GM12874 (cell line): ENCODE data around the gene ROBO4.

Experiments used
- TF ChIP-seq, protein P1 (sequence below): IDR thresholded peaks from 2 replicates; pipeline ENCODE4 v1.5.1; 2011; ENCODE audit warnings: low read depth, mild to moderate bottlenecking, control low read depth, low read length, moderate library complexity; ENCODE audit not compliant: insufficient read depth

Gene ROBO4

DNA sequence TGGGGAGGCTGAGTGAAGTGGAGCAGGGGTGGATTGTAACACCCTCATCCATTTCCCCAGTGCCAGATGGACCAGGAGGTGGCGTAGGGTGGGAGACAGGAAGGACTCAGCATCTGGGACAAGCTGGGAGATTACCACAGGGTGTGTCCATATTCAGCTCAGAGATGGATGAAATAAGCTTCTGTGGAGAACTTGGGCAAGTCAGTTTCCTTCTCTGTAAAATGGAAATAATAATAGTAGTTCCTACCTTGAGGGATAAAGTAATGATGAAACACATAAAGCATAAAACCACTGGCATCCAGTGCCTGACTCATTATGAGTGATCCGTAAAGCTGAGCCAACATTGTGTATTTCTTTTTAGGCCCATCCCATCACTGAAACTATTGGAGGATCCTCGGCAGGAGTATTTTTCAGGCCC lies 607 bp upstream of the ROBO4 start:
- TF ChIP-seq, protein P1, sequence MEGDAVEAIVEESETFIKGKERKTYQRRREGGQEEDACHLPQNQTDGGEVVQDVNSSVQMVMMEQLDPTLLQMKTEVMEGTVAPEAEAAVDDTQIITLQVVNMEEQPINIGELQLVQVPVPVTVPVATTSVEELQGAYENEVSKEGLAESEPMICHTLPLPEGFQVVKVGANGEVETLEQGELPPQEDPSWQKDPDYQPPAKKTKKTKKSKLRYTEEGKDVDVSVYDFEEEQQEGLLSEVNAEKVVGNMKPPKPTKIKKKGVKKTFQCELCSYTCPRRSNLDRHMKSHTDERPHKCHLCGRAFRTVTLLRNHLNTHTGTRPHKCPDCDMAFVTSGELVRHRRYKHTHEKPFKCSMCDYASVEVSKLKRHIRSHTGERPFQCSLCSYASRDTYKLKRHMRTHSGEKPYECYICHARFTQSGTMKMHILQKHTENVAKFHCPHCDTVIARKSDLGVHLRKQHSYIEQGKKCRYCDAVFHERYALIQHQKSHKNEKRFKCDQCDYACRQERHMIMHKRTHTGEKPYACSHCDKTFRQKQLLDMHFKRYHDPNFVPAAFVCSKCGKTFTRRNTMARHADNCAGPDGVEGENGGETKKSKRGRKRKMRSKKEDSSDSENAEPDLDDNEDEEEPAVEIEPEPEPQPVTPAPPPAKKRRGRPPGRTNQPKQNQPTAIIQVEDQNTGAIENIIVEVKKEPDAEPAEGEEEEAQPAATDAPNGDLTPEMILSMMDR: no peak

DNA sequence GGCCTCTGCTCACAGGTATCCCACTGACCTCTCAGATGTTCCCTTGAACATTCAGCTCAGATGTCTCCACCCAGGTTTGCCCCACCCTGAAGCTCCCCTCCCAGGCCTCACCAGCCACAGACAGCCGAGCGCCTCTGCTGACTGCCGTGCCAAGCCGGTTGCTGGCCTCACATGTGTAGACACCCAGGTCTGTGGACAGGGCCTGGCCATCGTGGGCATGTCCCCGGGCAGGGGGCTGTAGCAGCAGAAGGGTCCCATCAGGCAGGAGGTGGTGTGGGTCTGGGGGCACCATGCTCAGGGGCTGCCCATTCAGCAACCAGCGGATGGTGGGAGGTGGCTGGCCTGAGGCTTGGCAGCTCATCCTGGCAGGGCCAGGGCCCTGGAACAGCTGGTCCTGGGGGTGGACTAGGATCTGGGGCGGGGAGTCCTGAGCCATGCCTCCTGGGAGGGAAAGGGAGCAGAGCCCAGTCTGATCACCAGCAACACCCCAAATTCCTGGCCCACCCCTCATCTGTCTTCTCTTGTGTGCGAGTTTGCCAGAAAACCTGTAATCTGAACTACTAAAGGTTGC lies 759 bp downstream of the ROBO4 start:
- TF ChIP-seq, protein P1: no peak

DNA sequence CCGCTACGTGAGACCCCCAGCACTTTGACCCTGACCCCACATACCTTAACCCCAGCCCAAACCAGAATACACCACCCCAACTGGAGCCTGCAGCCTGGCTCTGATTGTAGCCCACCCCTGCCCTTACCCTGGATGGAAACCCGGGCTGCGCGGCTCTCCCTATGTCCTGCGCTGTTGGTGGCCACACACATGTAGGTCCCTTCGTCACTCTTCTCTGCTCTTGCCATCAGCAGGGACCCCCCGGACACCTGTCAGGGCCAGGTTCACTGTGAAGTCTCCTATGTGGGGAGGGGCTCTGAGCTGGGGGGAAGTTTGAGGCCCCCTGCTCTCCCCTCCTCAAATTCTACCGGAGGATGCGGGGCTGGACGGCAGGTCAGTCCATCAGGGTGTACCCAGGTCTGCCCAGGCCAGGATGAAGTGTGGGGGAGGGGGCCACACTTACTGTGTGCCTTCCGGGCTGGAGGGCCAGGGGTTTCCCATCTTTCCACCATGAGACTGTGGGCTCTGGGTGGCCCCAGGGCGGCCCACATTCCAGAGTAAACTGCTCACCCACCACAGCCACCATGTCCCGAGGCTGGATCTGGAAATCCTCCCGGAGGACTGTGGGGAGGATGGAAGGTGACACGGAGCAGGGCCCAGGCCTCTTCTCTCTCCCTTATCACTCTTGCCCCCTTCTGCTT lies 1.5 kb downstream of the ROBO4 start:
- TF ChIP-seq, protein P1: no peak

DNA sequence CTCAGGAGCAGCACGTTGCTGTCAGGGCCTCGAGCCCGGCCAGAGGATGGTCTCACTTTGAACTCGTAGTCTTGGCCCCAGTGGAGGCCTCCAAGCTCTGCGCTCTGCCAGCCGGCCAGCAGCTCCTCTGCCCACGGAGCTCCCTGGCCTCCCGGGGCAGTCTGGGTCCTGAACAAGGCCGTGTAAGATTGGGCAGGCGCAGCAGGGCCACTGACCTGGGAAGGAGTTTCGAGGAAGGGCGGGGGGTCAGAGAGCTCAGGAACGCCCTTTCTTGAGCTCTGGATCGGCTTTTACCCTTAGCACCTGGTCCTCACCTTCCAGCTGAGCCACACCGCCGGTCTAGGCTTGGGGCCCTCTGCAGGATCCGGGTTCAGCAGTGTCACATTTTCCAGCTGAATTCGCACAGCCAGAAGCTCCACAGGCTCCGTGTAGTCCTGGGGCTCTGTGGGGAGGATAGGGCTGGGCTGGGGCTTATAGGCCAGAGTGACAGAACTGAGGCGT lies 2.1 kb downstream of the ROBO4 start:
- TF ChIP-seq, protein P1: no peak

DNA sequence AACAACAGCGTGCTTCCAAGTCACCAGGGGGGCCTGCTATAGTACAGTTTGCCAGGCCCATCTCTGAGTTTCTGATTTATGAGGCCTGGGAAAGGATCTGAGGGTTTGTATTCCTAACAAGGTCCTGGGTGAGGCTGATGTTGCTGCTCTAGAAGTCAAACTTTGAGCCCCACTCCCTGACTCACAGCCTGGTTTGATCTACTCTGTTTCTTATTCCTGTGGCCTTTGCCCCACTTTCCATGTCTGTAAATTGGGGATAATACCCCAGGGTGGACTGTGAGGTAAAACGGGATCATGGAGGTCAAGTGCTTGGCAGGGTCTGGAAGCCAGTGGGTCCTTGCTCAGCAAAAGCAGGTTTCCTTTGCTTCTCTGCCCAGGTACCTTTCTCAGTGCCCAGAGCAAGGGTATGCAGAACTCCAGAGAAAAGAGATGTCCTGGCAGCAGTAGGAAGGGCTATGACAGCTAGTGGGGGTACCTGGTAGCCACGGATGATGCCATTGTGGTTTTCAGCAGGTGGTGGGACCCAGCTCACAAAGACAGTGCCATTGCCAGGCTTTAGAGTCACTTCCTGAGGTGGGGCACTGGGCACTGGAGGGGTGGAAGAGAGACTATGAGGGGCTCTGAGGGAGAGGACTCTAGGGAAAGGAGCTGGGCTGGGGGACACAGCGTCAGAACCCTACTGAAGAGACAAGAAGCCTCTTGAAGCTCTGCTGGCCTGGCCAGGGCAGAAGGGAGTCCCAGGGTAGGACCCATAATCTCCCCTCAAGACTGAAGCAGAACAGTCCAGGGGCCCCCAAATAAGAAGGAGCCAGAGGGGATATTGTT lies 2.8 kb downstream of the ROBO4 start:
- TF ChIP-seq, protein P1: no peak

DNA sequence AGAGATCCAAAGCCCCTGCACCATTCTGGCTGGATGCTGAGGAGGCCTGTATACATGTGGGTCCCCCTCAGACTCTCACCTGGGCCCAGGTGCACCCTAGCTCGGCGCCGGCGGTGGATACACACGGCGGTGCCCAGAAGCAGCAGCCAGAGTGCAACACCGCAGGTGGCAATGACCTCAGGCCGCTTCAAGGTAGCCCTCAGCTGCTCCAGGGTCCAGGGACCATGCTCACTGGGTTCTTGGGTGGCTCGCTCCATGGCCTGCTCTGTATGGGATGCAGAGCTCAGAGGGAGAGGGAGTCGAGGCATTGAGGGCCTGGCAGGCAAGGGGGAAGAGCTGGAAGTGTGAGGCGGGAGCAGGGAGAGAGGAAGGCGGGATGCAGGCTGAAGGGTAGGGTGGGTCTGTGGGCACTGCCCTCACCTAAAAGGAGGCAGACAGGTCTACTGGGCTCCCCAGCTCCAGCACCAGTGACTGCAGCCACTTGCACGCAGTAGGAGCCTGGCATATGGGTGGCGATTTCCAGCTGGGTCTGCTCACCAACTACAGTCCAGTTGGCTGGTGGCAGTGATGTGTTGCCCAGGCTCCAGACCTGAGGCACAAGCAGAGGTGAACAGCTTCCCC lies 3.8 kb downstream of the ROBO4 start:
- TF ChIP-seq, protein P1: no peak

DNA sequence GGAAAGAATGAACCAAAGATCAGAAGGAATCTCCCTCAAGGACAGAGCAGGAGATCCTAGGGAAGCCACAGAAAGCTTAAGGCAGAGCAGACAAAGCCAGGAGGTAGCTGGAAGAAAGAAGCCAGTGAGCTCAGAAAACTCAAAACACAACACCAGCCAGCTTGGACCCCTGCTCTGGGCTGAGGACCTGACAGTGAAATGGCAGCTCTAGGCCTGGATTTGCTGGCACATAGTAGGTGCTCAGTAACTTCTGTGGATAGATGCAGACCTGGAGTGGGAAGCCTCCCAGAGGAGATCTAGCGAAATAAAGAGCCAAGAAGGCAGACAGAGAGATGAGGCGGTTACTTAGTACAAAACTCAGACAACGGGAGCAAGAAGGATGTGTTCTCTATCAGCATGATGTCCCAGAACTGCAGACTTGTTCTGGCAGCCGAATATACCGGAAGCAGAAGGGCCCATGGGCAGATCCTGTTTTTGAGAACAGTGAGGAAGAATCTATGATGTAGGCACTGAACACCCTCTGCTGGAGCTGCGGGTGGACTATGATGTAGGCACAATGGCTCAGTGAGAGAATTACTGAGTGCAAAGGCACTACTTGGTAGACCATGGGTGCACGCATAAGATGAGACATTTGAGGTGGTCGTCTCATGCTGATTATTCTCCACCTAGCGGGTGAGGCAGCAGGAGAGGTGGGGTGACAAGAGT lies 4.8 kb downstream of the ROBO4 start:
- TF ChIP-seq, protein P1: no peak
